Glomerular endothelial cell (primary cell): ENCODE results near the gene CASQ2. TPM values are rescaled to one million over a fixed set of nuclear protein-coding genes. Genes with fewer than 3 reads are reported as not detected.
"Not testable (repeated sequence)": the region's sequence is repeated elsewhere in the genome, so short reads cannot be mapped to it uniquely, and the experiment has no call there.

ENCODE experiments used
- DNase-seq: peaks from one replicate; pipeline ENCODE4 v3.0.0-alpha.2; 2011; ENCODE audit warnings: low read depth, low spot score; ENCODE audit errors: extremely low read depth
- total RNA-seq: library from RNA; depleted of rRNA; stranded (reverse); fragments of >200 nt; gene quantifications from 2 replicates; pipeline ENCODE4 v1.2.3, GENCODE V29; 2015

Gene CASQ2
- total RNA-seq, 1 donor from 2014 or later, result not detected

DNA sequence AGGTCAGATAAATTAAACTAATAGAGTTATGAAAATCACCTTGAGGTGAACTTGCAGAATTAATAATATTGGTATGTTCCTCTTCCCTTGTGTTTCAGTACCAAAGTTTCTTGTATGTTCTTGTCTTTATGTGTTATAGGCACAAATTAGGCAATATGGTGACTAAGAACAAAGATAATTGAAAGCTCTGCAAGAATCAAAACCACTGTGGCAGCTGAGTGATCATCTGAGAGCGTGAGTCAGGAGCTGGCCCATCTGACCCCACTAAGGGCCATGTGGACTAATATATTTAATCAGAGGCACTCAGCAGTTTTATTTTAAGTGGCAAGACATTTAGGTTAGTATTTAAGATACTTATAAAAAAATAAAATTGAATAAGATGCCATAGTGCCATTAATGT, 12.8 kb upstream of the CASQ2 start:
- no peak for DNase-seq

DNA sequence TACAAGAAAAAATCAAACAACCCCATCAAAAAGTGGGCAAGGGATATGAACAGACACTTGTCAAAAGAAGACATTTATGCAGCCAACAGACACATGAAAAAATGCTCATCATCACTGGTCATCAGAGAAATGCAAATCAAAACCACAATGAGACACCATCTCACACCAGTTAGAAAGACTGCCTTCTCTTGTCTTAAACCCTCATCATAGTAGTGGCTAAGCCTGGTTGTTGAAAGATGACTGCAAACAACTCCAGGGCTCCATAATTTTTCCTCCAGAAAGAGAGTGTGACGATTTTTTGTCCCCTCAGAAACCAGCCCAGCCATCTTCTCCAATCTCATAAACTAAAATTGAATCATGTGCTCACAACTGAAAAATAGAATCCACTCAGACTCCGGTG, 12.1 kb upstream of the CASQ2 start:
- not testable (repeated sequence) for DNase-seq

DNA sequence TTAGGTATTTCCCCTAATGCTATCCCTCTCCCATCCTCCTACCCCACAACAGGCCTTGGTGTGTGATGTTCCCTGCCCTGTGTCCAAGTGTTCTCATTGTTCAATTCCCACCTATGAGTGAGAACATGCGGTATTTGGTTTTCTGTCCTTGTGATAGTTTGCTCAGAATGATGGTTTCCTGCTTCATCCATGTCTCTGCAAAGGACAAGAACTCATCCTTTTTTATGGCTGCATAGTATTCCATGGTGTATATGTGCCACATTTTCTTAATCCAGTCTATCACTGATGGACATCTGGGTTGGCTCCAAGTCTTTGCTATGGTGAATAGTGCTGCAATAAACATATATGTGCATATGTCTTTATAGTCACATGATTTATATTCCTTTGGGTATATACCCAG, 10.6 kb upstream of the CASQ2 start:
- not testable (repeated sequence) for DNase-seq

DNA sequence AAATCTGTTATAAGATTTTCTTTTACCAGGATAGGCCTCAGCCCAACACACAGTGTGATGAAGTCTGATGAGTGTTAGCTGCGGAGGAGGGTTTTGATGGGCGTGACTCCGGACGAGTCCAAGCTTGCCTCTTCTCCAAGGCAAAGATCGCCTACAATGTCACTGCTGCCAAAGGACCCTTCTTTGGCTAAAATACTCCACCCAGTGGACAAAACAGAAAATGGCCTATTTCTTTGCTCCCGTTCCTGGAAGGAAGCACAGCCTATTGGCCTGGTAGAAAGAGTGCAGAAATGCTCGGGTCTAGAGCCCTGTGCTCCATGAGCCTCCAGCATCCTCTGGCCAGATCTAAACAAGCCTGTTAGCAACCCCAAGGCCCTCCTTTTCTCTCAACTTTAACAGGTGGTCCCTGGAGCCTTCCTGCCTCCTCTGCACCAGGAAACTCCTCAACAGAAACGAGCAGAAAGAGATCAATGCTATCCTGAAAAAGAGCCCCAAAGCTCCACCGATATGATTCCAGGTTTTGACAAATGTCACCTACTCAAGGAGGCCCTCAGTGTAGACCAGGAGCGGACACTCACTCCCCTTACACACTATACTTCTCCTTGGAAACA, 3.4 kb upstream of the CASQ2 start:
- DNase-seq, result peak; percentile 39

DNA sequence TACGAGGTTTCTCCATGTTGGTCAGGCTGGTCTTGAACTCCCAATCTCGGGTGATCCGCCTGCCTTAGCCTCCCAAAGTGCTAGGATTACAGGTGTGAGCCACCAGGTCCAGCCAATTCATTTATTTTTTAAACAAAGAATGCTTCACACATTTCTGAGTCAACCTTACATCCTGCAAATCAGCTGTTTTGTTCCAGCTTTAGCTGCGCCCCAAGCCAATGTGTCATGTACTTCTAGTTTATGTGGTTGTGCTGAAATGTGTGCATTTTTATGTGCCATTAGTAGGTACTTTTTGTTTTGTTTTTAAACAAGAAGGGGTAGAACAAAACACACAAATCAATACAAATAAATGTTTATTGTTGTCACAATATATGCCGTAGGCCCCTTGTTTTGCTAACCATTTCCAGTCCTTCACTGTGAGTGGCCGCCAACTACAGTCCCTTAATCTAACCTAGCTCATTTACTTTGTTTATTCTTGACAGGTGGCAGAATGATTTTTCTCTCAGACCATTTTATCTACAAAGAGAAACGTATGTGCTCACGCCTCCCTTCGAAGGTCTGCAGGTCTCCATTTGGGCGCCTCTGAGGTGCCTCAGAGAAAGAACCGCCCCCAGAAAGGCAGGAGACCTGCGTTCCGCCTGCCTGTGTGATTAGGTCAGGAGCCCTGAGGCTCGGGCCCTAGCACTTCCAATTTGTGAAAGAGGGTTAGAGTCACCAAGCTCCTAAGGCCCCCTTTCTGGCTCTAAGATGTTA, 2.8 kb upstream of the CASQ2 start:
- DNase-seq, result no peak

DNA sequence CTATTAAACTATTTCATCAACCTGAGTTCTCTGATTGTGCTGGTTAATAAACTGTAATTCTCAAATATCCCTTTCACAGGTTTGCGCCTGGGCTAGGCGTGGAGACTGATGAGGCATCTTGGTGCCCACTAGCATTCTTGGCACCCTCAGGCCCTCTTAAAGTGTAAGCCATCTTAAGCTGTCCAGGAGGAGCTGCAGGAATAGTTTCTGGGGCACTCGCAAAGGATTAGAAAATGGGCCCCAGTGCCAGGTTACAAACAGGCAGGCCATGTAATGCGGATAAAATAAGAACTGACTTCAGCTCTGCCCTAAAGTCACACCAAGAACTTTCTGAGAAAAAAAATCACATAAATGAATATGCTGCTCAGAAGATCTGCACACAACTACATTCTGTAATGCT, 1.1 kb downstream of the CASQ2 start:
- DNase-seq, result no peak

DNA sequence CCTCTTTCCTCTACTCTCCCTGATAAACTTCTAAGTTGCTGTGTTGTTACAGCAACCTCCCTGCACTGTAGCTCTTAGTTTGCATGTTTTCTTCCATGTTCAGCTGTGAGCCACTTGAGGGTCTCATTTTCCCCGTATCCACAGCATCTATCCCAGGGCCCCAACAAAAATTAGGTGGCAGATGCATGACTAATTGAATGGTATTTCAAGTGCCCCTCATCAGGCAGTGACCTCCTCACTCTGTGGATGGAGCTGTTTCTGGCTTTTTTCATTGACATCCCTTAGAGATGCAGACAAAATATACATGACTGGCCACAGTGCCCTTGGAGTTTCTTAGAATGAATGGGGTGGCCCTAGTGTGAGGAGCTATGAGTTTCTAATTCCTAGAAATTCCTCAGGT, 3.4 kb downstream of the CASQ2 start:
- no peak for DNase-seq

DNA sequence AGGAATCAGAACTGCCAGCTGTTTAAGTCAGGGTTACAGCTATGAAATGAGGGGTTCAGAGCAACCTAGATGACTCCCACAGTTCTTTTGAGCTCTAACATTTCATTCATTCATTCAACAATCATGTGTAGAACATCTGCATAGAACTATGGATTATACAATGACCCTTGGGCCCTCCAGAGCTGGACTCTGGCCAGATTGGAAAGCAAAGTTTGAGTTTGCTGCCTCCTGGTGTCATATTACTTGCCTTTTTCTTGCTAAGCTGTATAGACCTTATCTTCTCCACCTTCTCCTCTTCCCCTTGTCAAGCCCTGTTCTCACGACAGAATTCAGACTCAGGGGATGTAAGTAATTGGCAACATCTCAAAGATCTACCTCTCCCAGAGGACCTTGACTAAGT, 4.0 kb downstream of the CASQ2 start:
- no peak for DNase-seq

DNA sequence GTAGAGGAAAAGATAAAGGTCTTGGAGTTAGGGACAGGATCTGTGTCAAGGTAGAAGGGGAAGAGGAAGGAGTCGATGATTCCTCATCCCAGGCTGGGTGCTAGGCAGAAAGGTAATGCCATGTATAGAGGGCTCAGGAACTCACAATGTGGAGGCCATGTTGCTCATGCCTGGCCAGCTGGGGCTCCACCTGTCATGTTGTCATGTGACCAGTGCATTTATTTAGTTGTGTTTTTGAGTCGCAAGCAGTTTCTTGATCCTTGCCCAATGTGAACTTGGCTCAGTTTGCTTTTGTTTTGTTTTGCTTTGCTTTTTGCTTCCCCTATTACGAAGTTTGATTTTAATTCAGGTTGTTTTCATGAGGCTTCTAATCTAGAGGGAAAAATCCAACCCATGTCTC, 5.7 kb downstream of the CASQ2 start:
- DNase-seq, result no peak

DNA sequence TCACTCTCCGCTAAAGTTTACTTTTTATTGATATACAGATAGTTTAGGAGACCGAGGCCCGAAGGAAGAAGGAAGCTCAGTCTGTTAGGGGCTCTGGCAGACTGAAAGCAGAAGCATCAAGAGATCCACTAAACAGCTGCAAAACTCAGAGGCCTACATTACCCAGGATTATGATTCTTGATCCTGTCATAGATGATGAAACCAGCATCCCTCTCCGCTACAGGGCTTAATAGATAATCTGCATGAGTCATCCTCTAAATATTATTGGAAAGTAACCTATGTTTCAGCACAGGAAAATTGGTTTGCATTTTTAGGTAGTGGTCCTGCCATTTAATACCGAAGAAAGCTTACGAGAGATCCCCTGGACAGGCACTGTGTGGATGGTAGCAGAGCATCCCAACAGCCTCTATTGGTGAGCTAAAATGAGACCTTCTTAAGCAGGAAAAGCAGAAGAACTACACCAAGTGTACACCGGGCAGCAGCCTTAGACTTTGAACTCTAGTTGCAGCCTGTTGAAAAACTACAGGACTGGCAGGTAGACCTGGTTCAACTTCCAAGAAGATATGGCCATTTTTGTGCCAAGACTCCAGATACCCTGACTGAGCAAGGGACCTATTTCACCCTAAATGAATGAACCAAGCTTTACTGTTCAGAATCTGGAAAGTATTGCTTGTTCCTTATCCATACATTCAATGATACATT, 6.8 kb downstream of the CASQ2 start:
- no peak for DNase-seq

DNA sequence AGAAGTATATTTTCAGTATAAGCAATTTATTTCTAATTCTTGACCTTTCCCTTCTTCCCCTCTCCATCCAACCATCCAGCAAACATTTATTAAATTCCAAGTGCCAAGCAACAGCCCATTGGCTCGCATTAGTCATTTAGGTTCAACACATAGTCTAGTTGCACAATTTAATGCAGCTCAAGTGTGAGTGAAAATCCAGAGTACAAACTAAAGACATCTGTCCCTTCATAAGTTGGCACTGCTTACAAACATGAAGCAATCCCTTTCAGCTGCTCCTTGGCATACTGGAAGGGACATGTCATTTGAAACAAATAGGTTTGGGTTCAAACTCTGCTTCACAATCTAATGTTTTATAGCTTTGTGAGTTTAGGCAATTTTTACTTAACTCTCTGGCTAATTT, 10.7 kb downstream of the CASQ2 start:
- no peak for DNase-seq

DNA sequence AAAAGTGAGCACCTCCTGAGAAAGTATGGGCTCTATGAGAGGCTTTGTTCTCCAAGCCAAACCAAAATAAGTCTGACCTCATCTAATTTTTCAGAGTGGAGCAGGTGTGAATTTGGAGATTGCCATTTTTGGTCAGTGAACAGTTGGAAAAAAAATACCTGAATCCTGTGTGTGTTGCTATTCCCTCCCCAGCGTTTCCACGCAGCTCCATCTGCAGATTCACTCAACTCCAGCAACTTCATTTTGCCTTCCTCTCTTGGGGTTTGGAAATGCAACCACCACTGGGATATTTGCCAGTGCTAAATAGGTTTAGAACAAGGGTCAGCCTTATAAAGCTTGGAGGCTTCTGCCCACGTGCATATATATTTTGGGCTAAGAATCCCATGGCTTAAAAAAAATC, 11.2 kb downstream of the CASQ2 start:
- no peak for DNase-seq

DNA sequence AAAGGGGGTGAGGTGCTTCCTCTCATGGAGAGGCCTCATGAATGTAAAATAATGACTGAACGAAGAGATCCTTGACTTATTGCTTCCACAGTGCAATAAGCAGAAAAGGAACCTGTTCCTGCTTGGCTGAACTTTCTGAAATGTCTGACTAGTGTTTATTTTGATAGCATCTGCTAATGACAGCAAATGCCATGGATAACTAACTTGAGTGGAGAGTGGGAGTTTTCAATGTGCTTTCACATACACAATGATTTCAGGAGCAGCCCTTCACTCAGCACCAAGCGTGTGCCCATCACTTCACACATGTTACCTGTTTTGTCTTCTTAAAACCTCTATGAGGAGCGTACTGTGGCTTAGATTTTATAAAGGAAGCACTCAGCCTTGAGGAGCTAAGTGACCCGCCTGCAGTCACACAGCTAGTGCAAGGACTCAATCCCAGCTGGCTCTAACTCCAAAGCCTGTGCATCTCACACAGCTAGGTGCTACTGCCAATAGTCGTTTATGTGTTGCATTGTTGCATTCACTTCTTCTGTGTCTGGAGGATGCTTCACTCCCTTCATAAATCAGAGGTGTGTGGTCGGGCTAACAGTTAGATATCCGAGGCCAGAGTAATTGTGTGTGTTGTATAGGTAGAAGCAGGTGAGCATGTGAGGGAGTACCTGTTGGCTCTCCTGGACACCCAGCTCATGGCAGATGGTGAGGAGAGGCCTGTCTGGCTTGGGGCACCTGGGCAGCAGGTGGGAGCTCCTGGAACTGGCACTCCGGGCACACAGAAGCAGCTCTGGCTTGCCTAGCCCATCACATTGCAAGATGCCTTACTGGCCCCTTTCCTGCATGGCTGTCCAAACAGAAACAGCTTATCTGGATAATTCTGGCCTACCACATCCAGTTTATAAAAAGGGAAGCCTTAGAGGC, 12.8 kb downstream of the CASQ2 start:
- DNase-seq, result no peak

DNA sequence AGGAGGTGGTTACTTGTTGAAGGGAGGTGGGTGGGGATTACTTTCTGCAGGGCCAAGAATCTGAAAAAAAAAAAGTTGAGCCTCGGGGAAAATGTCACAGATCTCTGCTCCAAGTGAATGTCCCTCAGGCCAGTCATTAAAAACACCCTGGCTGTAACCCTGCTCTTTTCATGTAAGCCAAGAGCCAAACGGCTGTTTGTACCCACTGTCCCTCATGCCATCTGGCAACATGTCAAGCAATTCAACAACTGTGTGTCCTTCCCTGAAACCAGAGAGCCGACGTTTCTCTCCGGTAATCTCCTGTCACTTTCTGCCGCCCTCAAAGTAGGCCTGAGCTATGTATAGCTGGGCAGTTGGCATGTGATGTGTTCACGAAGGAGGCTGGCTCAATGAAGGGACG, 14.7 kb downstream of the CASQ2 start:
- DNase-seq, result no peak

DNA sequence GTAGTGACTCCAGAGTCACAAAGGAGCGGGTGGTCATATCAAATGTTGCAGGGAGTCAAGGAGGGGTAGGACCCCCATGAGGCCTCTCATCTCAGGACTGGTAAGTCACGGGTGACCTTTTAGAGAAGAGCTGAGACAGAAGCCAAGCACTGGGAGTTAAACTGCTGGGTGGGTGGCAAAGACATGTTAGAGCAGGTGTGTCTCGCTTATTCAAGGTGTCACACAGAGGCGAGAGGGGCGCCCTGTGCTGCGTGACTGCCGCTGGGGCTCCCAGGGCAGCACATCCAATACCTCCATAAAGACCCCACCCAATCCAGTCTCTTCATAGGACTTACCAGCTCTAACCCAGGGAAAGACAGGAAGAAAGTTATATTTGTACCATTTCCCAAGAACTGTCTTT, 15.2 kb downstream of the CASQ2 start:
- DNase-seq, result no peak

DNA sequence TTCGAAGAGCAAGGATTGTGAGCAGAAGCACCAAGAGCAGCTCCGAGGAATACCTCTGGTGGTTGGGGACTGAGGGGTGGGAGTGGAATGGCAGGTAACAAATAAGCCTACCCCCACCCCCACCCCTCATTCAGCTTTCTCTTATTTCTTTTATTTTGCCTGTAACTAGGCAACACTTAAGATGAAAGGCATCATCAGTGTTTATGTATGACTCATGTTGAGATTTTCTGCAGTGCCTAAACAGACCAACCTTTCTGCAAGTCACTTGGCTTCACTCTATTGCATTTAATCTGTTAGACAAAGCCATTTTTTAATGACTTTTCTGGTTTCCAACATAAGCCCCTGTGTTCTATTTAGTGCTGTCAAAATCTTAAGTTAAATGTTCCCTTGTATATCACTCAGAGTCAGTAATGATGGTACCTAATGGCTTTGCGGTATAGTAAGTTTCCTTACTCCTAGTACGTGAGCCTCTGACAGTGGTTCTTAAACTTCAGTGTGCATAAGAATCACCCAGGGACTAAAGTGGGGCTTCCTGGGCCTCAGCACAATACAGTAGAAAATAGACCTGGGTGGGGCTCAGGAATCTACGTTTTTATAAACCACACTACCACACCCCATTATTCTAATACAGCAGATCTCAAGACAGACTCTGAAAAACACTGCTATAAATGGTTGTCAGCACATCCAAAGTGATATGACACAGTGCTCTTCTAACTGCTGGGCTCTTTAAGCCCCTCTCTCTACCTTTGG, 19.9 kb downstream of the CASQ2 start:
- DNase-seq, result no peak

DNA sequence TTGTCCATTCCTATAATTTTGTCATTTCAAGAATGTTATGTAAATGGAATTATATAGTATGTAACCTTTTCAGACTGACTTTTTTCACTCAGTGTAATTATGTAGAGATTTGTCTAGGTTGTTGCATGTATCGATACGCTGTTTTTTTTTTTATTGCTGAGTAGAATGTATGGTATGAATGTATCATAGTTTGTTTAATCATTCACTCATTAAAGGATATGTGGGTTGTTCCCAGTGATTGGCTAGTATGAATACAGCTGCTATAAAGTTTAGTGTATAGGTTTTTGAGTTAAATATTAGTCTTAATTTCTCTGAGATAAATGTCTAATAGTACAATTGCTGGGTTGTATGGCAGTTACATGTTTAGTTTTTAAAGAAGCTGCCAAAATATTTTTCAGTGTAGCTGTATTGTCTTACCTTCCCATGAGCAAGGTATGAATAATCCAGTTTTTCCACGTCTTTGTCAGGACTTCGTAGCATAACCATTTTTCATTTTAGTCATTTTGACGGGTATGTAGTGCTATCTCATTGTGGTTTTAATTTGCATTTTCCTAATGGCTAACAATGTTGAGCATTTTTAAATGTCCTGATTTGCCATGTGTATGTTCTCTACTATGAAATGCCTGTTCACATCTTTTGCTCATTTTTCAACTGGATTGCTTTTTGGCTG, 22.4 kb downstream of the CASQ2 start:
- DNase-seq, result no peak

DNA sequence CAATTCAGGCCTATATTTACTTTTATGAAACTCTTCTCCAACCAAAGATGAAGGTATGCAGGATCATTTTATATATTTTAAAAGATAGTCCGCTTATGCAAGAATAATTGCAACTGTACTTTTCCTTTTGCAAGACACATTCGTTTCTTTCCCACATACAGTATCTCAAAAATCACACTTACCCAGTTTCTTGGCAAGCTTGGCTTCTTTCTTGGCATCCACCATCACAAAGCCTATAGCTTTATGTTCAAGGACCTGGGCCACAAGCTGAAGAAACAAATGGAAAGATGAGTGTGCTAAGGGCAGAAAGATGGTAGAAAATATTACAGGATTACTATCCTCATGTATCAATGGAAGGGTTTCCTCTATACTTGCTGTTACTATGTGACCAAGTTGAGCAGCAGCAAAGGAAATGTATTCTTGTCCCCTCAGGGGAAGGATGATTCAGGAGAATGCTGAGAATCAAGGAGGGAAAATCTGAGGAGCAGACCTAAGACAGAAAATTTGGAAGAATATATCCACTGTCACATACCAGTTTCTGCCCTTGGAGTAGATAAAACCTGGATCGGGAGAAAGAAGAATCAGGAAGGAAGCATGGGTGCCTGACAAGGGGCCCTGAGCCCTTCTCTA, 23.8 kb downstream of the CASQ2 start:
- no peak for DNase-seq

DNA sequence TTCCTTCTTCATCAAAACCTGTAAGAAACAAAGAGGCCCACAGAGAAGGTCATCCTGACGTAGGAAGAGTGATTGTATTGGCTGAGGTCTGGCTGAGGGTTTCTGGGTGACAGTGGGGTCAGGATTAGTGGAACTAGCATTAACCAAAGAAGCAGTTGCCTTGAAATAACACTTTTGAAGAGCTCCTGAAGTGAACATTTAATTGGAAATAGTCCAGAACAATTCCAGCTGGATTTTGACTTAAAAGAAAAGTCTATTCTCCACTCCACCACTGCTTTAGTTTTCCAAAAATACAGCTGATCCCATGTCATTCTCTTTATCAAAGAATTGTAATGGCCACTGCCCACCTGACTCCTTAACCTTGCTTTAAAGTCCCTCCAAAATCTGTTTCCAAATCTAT, 27.7 kb downstream of the CASQ2 start:
- no peak for DNase-seq
